CD14-positive monocyte (primary cell): ENCODE results near the gene CTSD. TPM values are rescaled to one million over a fixed set of nuclear protein-coding genes. Genes with fewer than 3 reads are reported as not detected.

Source experiments
- DNase-seq, 3 donors: peaks; one replicate each; pipeline ENCODE4 v3.0.0-alpha.2; 2011 to 2022
- H2AFZ ChIP-seq: 2 replicates; pipeline ENCODE4 v1.6.0; 2012; ENCODE audit warnings: mild to moderate bottlenecking, low read depth, low read length, inconsistent platforms; ENCODE audit not compliant: insufficient read depth, poor library complexity, severe bottlenecking
- H3K27ac ChIP-seq, 2 donors: 1 replicate in 1 of 2; 2 replicates in 1 of 2; pipeline ENCODE4 v1.5.1; 2012 to 2013; ENCODE audit warnings: low read length in 2 of 2, control low read depth in 1 of 2, inconsistent platforms in 1 of 2, low read depth in 1 of 2, mild to moderate bottlenecking in 1 of 2
- H3K27me3 ChIP-seq, 2 donors: one replicate each; pipeline versions ENCODE4 v1.6.0 to v1.6.1; 2011 to 2013; ENCODE audit warnings: low read length in 2 of 2; ENCODE audit not compliant: control insufficient read depth in 2 of 2, insufficient read depth in 2 of 2
- H3K36me3 ChIP-seq, 2 donors: replicated peaks in 1 of 2; 1 replicate in 1 of 2; 2 replicates in 1 of 2; pipeline versions ENCODE4 v1.5.1 to v1.6.1; 2012 to 2013; ENCODE audit warnings: low read length in 2 of 2, control low read depth in 1 of 2, inconsistent platforms in 1 of 2, mild to moderate bottlenecking in 1 of 2; ENCODE audit not compliant: insufficient read depth in 2 of 2, control insufficient read depth in 1 of 2
- H3K4me1 ChIP-seq, 2 donors: 1 replicate in 1 of 2; 2 replicates in 1 of 2; pipeline versions ENCODE4 v1.5.1 to v1.6.1; 2012 to 2013; ENCODE audit warnings: low read length in 2 of 2, control low read depth in 1 of 2, inconsistent platforms in 1 of 2, mild to moderate bottlenecking in 1 of 2, moderate library complexity in 1 of 2; ENCODE audit not compliant: insufficient read depth in 2 of 2, control insufficient read depth in 1 of 2
- H3K4me2 ChIP-seq: replicated peaks from 2 replicates; pipeline ENCODE3; 2012; ENCODE audit warnings: low read length, moderate library complexity, mild to moderate bottlenecking; ENCODE audit not compliant: poor library complexity, severe bottlenecking; ENCODE audit errors: extremely low read depth
- H3K4me3 ChIP-seq, 3 experiments: fragments of 200-600 bp in 1 of 3; sonication (generic) in 1 of 3; replicated peaks in 1 of 3; 1 replicate in 2 of 3; 2 replicates in 1 of 3; pipeline ENCODE4 v1.5.1; 2011 to 2013; ENCODE audit warnings: low read length in 3 of 3, mild to moderate bottlenecking in 3 of 3, control low read depth in 2 of 3, low read depth in 2 of 3, inconsistent platforms in 1 of 3, moderate library complexity in 1 of 3
- H3K79me2 ChIP-seq: 2 replicates; pipeline ENCODE4 v1.6.0; 2012; ENCODE audit warnings: mild to moderate bottlenecking, control low read depth, inconsistent platforms, low read length, moderate library complexity; ENCODE audit not compliant: insufficient read depth
- H3K9ac ChIP-seq: 2 replicates; pipeline ENCODE4 v1.6.0; 2017; ENCODE audit warnings: low read length, mild to moderate bottlenecking; ENCODE audit not compliant: insufficient read depth, poor library complexity, severe bottlenecking
- H3K9me3 ChIP-seq, 2 donors: replicated peaks in 1 of 2; 1 replicate in 1 of 2; 2 replicates in 1 of 2; pipeline versions ENCODE4 v1.5.1 to v1.6.1; 2012 to 2013; ENCODE audit warnings: low read length in 2 of 2, control low read depth in 1 of 2; ENCODE audit not compliant: control insufficient read depth in 1 of 2, insufficient read depth in 1 of 2
- H4K20me1 ChIP-seq: 2 replicates; pipeline ENCODE4 v1.6.0; 2012; ENCODE audit warnings: mild to moderate bottlenecking, low read length, control low read depth, moderate library complexity; ENCODE audit not compliant: insufficient read depth
- H3K27ac Mint-ChIP-seq, 7 donors: one replicate each; pipeline ENCODE4 v1.8.0; 2020; ENCODE audit warnings: mild to moderate bottlenecking in 7 of 7, mixed read lengths in 7 of 7, moderate library complexity in 6 of 7, inconsistent platforms in 2 of 7
- H3K27me3 Mint-ChIP-seq, 3 donors: one replicate each; pipeline ENCODE4 v1.8.0; 2021 to 2022; ENCODE audit warnings: low read depth in 3 of 3, mild to moderate bottlenecking in 3 of 3, mixed read lengths in 3 of 3, moderate library complexity in 3 of 3, inconsistent platforms in 1 of 3
- H3K36me3 Mint-ChIP-seq, 2 donors: one replicate each; pipeline ENCODE4 v1.8.0; 2020; ENCODE audit warnings: mixed read lengths in 2 of 2, inconsistent platforms in 1 of 2, mild to moderate bottlenecking in 1 of 2
- H3K4me1 Mint-ChIP-seq: one replicate; pipeline ENCODE4 v1.8.0; 2020; ENCODE audit warnings: mild to moderate bottlenecking, mixed read lengths
- H3K4me3 Mint-ChIP-seq, 2 donors: one replicate each; pipeline ENCODE4 v1.8.0; 2020; ENCODE audit warnings: mild to moderate bottlenecking in 2 of 2, mixed read lengths in 2 of 2, moderate library complexity in 1 of 2
- H3K9me3 Mint-ChIP-seq, 7 donors: one replicate each; pipeline ENCODE4 v1.8.0; 2020 to 2022; ENCODE audit warnings: mixed read lengths in 7 of 7, mild to moderate bottlenecking in 6 of 7, moderate library complexity in 6 of 7, inconsistent platforms in 2 of 7
- WGBS: methylation state at CpG from one replicate; pipeline ENCODE4 v1.1.5; 2013; ENCODE audit warnings: missing lambda C conversion rate; ENCODE audit not compliant: insufficient coverage; 5-methylcytosine and 5-hydroxymethylcytosine counted together
- intact Hi-C, 2 donors: fragments of 100-400 bp; cut with micrococcal nuclease; formaldehyde crosslinking; loops; one replicate each; pipeline versions ENCODE4 v1.15.0 to v1.15.1; 2023
- polyA plus RNA-seq, 3 donors: library from polyadenylated mRNA; depleted of rRNA in 1 of 3; unstranded in 2 of 3; stranded (reverse) in 1 of 3; fragments of 300-500 nt in 2 of 3; fragments of >200 nt in 1 of 3; fragmentation: Illumina TruSeq in 2 of 3; gene quantifications; 1 replicate in 2 of 3; 2 replicates in 1 of 3; pipeline ENCODE4 v1.2.3, GENCODE V29; 2012 to 2021
- TF ChIP-seq, protein P1 (sequence below): fragments of 200-600 bp; IDR thresholded peaks from one replicate; pipeline ENCODE4 v1.8.0; 2022; ENCODE audit warnings: antibody characterized with exemption, mild to moderate bottlenecking

The CTSD gene
- polyA plus RNA-seq, 3 donors: 835 to 1,372 (median 855) TPM

DNA sequence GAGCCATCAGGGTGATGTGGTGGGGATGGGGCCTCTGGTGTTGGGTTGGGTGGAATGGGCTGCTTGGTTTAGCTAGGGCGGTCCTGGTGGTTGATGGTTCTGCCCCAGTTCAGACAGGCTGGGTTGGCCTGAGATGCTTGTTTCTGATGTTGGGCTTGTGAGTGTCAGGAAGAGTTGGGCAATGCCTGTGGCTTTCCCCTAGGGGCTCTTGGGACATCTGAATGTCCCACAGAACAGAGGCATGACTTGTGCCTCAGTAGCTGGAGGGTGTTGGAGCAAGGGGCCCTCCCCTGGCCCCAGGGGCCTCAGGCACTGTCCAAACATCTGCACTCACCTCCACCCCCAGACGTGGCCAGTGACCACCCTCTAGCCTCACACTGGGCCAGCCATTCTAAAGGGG lies 14.0 kb upstream of the CTSD start:
- peak overlapping the region; percentile 18 for H3K4me2 ChIP-seq
- intact Hi-C loops: no loop called here
- Mint-ChIP-seq H3K36me3 (peaks cover 4 to 9% of the 10 kb centered on the region in 2 donors), H3K4me3 (peak overlapping the region in 1 of 2 donors; percentile 46), H3K27ac (peak overlapping the region; percentile 91 to 97 (median 95)), H3K27me3 (peaks cover 1 to 5% (median 2%) of the 10 kb centered on the region in 3 donors), H3K4me1 (peaks cover 83% of the 10 kb centered on the region), H3K9me3 (peaks cover 0 to 4% (median 2%) of the 10 kb centered on the region in 7 donors)
- H3K9me3 ChIP-seq: no peaks in the 10 kb centered on the region
- DNase-seq: peak; percentile 73 to 92 (median 91)
- H3K36me3 ChIP-seq: no peaks in the 10 kb centered on the region
- H3K79me2 ChIP-seq: no peaks in the 10 kb centered on the region
- peak overlapping the region; percentile 89 to 92 for H3K27ac ChIP-seq
- TF ChIP-seq, protein P1, sequence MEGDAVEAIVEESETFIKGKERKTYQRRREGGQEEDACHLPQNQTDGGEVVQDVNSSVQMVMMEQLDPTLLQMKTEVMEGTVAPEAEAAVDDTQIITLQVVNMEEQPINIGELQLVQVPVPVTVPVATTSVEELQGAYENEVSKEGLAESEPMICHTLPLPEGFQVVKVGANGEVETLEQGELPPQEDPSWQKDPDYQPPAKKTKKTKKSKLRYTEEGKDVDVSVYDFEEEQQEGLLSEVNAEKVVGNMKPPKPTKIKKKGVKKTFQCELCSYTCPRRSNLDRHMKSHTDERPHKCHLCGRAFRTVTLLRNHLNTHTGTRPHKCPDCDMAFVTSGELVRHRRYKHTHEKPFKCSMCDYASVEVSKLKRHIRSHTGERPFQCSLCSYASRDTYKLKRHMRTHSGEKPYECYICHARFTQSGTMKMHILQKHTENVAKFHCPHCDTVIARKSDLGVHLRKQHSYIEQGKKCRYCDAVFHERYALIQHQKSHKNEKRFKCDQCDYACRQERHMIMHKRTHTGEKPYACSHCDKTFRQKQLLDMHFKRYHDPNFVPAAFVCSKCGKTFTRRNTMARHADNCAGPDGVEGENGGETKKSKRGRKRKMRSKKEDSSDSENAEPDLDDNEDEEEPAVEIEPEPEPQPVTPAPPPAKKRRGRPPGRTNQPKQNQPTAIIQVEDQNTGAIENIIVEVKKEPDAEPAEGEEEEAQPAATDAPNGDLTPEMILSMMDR: no peak
- H2AFZ ChIP-seq: no peak overlapping the region
- H3K27me3 ChIP-seq: no peaks in the 10 kb centered on the region
- H3K4me1 ChIP-seq: peaks cover 85 to 88% of the 10 kb centered on the region in 2 donors
- 0% methylated on average over 2 of the region's 2 CpGs for WGBS
- peak overlapping the region; percentile 56 for H3K9ac ChIP-seq
- H4K20me1 ChIP-seq: no peaks in the 10 kb centered on the region
- peak overlapping the region in 1 of 3 experiments; percentile 11 for H3K4me3 ChIP-seq

DNA sequence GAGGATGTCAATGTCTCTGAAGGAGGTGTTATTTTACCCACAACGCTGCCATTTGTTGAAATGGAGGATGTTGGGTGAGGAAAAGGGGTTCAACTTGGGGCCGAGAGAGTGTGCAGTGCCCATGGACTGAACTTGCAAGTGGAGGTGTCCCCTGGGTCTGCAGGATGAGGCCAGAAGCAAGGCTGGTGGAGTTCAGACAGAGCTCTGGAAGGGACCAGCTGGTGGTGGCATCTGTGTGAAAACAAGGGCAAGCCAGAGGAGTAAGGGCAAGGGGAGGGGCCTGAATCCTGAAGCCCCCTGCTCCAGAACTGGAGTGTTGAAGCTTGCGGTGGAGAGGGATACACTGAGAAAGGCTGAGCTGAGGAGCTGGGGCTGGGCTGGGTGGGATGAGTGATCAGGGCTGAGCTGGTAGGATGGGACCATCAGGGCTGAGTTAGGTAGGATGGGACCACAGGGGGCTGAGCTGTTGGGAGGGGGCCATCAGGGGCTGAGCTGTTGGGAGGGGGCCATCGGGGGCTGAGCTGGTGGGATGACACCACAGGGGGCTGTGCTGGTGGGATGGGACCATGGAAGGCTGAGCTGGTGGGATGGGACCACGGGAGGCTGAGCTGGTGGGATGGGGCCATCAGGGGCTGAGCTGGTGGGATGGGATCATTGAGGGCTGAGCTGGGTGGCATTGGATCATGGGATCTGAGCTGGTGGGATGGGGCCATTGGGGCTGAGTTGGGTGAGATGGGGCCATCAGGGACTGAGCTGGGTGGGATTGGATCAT lies 13.4 kb upstream of the CTSD start:
- Mint-ChIP-seq H3K4me1 (peaks cover 83% of the 10 kb centered on the region), H3K4me3 (peak overlapping the region in 1 of 2 donors; percentile 46), H3K27ac (peak overlapping the region; percentile 91 to 97 (median 95)), H3K36me3 (peaks cover 4 to 9% of the 10 kb centered on the region in 2 donors), H3K27me3 (peaks cover 1 to 5% (median 2%) of the 10 kb centered on the region in 3 donors), H3K9me3 (peaks cover 0 to 4% (median 2%) of the 10 kb centered on the region in 7 donors)
- H3K27ac ChIP-seq: peak overlapping the region; percentile 89 to 92
- no peaks in the 10 kb centered on the region for H3K36me3 ChIP-seq
- DNase-seq: no peak
- no peak overlapping the region for H2AFZ ChIP-seq
- peak overlapping the region in 1 of 3 experiments; percentile 11 for H3K4me3 ChIP-seq
- H3K9me3 ChIP-seq: no peaks in the 10 kb centered on the region
- no peaks in the 10 kb centered on the region for H4K20me1 ChIP-seq
- peak overlapping the region; percentile 56 for H3K9ac ChIP-seq
- WGBS: 100% methylated on average over 4 of the region's 5 CpGs
- peak overlapping the region; percentile 18 for H3K4me2 ChIP-seq
- intact Hi-C loops: no loop called here
- TF ChIP-seq, protein P1: no peak
- no peaks in the 10 kb centered on the region for H3K79me2 ChIP-seq
- H3K4me1 ChIP-seq: peaks cover 85 to 88% of the 10 kb centered on the region in 2 donors
- no peaks in the 10 kb centered on the region for H3K27me3 ChIP-seq
